Measurements from ENCODE around the gene DYDC1.
A peak's percentile ranks its signal among the peaks of the same experiment; 100 is the strongest.

Gene DYDC1

DNA sequence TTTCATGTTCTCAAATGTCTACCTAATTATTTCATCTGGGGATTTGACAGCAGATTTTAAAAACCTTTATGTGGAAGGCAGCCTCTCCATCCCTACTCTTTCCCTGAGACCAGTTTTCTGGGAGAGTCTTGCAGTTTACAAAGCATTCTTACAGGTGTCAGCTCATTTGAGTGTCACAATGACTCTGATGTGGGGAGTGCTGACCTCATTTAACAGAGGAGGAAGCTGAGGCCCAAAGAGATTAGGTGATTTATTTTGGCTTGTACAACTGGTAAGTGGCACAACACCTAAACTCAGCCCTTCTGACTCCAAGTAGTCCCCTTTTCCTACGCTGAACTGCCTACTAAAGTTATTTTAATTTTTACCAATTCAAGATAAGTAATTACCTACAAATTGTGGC, 33.8 kb downstream of the DYDC1 start:
- no peak overlapping the region for H3K14ac ChIP-seq (ENCODE audit: low read length)
- no peak for DNase-seq (ENCODE audit: low spot score)
- no peak overlapping the region for H3K4me3 ChIP-seq (ENCODE audit: low read length in 2 of 2)
- H3K9ac ChIP-seq (ENCODE audit: low read depth, low read length, poor library complexity), result no peak overlapping the region
- no CpG with 5 or more reads among the region's 1 CpG for whole genome bisulfite sequencing, 2 donors (ENCODE audit: extremely low coverage in 2 of 2, insufficient read length in 2 of 2, insufficient replicate concordance in 1 of 2)
- H4K91ac ChIP-seq (ENCODE audit: low read depth, low read length, poor library complexity), result no peak overlapping the region
- H2AK5ac ChIP-seq (ENCODE audit: low read depth, low read length), result no peak overlapping the region
- peak overlapping the region; percentile 25 for H3K27ac ChIP-seq (replicated peaks; ENCODE audit: low read length)
- H3K4ac ChIP-seq (ENCODE audit: low read length), result no peak overlapping the region
- no peak overlapping the region for H3K18ac ChIP-seq (ENCODE audit: low read length)
- H3K79me1 ChIP-seq (ENCODE audit: low read depth, low read length), result no peaks in the 10 kb centered on the region
- H3K4me1 ChIP-seq (ENCODE audit: control insufficient read depth in 2 of 2, insufficient read depth in 1 of 2, low read depth in 1 of 2, low read length in 2 of 2), result peaks cover 2 to 7% of the 10 kb centered on the region in 2 donors
- no peak overlapping the region for H2AFZ ChIP-seq (ENCODE audit: low read length)
- no peaks in the 10 kb centered on the region for H3K36me3 ChIP-seq (replicated peaks in 1 of 2; ENCODE audit: control insufficient read depth in 2 of 2, insufficient read depth in 2 of 2, low read length in 2 of 2)
- no peaks in the 10 kb centered on the region for H3K9me3 ChIP-seq (replicated peaks in 1 of 2; ENCODE audit: control insufficient read depth in 2 of 2, insufficient read depth in 1 of 2, low read depth in 1 of 2, low read length in 2 of 2)
- no peak overlapping the region for H2BK5ac ChIP-seq (ENCODE audit: low read length)
- peaks cover 0 to 3% (median 0%) of the 10 kb centered on the region in 3 experiments for H3K27me3 ChIP-seq (ENCODE audit: control insufficient read depth in 3 of 3, insufficient read depth in 3 of 3, low read depth in 1 of 3, low read length in 3 of 3)
- no peak overlapping the region for H2BK15ac ChIP-seq (ENCODE audit: low read length)
- no peak overlapping the region for H2BK12ac ChIP-seq (ENCODE audit: low read length)
- no peak overlapping the region for H3K4me2 ChIP-seq (ENCODE audit: insufficient read depth, low read length, poor library complexity, severe bottlenecking)
- H4K8ac ChIP-seq (ENCODE audit: low read depth, low read length), result no peak overlapping the region
- no peak overlapping the region for H3K23ac ChIP-seq (ENCODE audit: low read depth, low read length, poor library complexity)
- H2BK120ac ChIP-seq (ENCODE audit: low read depth, low read length), result no peak overlapping the region

GRCh38 chr10:80322158-80322557, 34.4 kb downstream of the DYDC1 start:
- H3K9me3 ChIP-seq (replicated peaks in 1 of 2; ENCODE audit: control insufficient read depth in 2 of 2, insufficient read depth in 1 of 2, low read depth in 1 of 2, low read length in 2 of 2), result no peaks in the 10 kb centered on the region
- no peak overlapping the region for H2AK5ac ChIP-seq (ENCODE audit: low read depth, low read length)
- peaks cover 0 to 3% (median 0%) of the 10 kb centered on the region in 3 experiments for H3K27me3 ChIP-seq (ENCODE audit: control insufficient read depth in 3 of 3, insufficient read depth in 3 of 3, low read depth in 1 of 3, low read length in 3 of 3)
- no peak overlapping the region for H3K14ac ChIP-seq (ENCODE audit: low read length)
- no peak overlapping the region for H3K9ac ChIP-seq (ENCODE audit: low read depth, low read length, poor library complexity)
- peaks cover 2 to 7% of the 10 kb centered on the region in 2 donors for H3K4me1 ChIP-seq (ENCODE audit: control insufficient read depth in 2 of 2, insufficient read depth in 1 of 2, low read depth in 1 of 2, low read length in 2 of 2)
- no peak overlapping the region for H4K91ac ChIP-seq (ENCODE audit: low read depth, low read length, poor library complexity)
- H3K36me3 ChIP-seq (replicated peaks in 1 of 2; ENCODE audit: control insufficient read depth in 2 of 2, insufficient read depth in 2 of 2, low read length in 2 of 2), result no peaks in the 10 kb centered on the region
- no CpG with 5 or more reads among the region's 2 CpGs for WGBS, 2 donors (ENCODE audit: extremely low coverage in 2 of 2, insufficient read length in 2 of 2, insufficient replicate concordance in 1 of 2)
- no peak overlapping the region for H3K27ac ChIP-seq (replicated peaks; ENCODE audit: low read length)
- no peak overlapping the region for H3K23ac ChIP-seq (ENCODE audit: low read depth, low read length, poor library complexity)
- no peak overlapping the region for H3K4me2 ChIP-seq (ENCODE audit: insufficient read depth, low read length, poor library complexity, severe bottlenecking)
- no peak overlapping the region for H2AFZ ChIP-seq (ENCODE audit: low read length)
- DNase-seq (ENCODE audit: low spot score), result no peak
- H2BK12ac ChIP-seq (ENCODE audit: low read length), result no peak overlapping the region
- H4K8ac ChIP-seq (ENCODE audit: low read depth, low read length), result no peak overlapping the region
- H3K4ac ChIP-seq (ENCODE audit: low read length), result no peak overlapping the region
- H3K79me1 ChIP-seq (ENCODE audit: low read depth, low read length), result no peaks in the 10 kb centered on the region
- H3K18ac ChIP-seq (ENCODE audit: low read length), result no peak overlapping the region
- no peak overlapping the region for H3K4me3 ChIP-seq (ENCODE audit: low read length in 2 of 2)
- no peak overlapping the region for H2BK120ac ChIP-seq (ENCODE audit: low read depth, low read length)
- H2BK5ac ChIP-seq (ENCODE audit: low read length), result no peak overlapping the region
- no peak overlapping the region for H2BK15ac ChIP-seq (ENCODE audit: low read length)

DNA sequence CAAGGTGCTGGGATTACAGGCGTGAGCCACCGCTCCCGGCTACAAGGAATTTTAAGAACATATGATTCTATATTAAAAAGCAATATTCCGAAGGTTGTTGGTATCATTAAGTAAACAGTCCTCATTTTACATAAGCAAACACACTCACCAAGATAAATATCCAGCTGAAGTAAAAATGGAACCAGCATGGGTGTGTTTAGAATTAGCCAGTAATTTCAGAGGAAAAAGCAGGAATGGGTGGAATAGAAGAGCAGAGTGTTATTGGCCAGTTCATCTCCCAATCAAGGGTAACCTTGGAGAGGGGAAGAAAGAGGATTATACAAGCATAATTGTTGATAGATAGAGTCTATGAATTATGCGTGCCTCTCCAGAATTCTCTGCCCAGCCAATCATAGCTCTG, 35.4 kb downstream of the DYDC1 start:
- no peak overlapping the region for H3K4me3 ChIP-seq (ENCODE audit: low read length in 2 of 2)
- DNase-seq (ENCODE audit: low spot score), result no peak
- no peaks in the 10 kb centered on the region for H3K36me3 ChIP-seq (replicated peaks in 1 of 2; ENCODE audit: control insufficient read depth in 2 of 2, insufficient read depth in 2 of 2, low read length in 2 of 2)
- no peak overlapping the region for H4K8ac ChIP-seq (ENCODE audit: low read depth, low read length)
- no peak overlapping the region for H2BK120ac ChIP-seq (ENCODE audit: low read depth, low read length)
- H3K9me3 ChIP-seq (replicated peaks in 1 of 2; ENCODE audit: control insufficient read depth in 2 of 2, insufficient read depth in 1 of 2, low read depth in 1 of 2, low read length in 2 of 2), result no peaks in the 10 kb centered on the region
- no CpG with 5 or more reads among the region's 5 CpGs for WGBS, 2 donors (ENCODE audit: extremely low coverage in 2 of 2, insufficient read length in 2 of 2, insufficient replicate concordance in 1 of 2)
- H3K4ac ChIP-seq (ENCODE audit: low read length), result no peak overlapping the region
- no peak overlapping the region for H4K91ac ChIP-seq (ENCODE audit: low read depth, low read length, poor library complexity)
- no peak overlapping the region for H2BK12ac ChIP-seq (ENCODE audit: low read length)
- H2AFZ ChIP-seq (ENCODE audit: low read length), result no peak overlapping the region
- H2AK5ac ChIP-seq (ENCODE audit: low read depth, low read length), result no peak overlapping the region
- H3K79me1 ChIP-seq (ENCODE audit: low read depth, low read length), result no peaks in the 10 kb centered on the region
- H2BK15ac ChIP-seq (ENCODE audit: low read length), result no peak overlapping the region
- no peak overlapping the region for H3K9ac ChIP-seq (ENCODE audit: low read depth, low read length, poor library complexity)
- H3K4me1 ChIP-seq (ENCODE audit: control insufficient read depth in 2 of 2, insufficient read depth in 1 of 2, low read depth in 1 of 2, low read length in 2 of 2), result peaks cover 2 to 7% of the 10 kb centered on the region in 2 donors
- H3K27ac ChIP-seq (replicated peaks; ENCODE audit: low read length), result no peak overlapping the region
- no peak overlapping the region for H3K18ac ChIP-seq (ENCODE audit: low read length)
- no peak overlapping the region for H3K14ac ChIP-seq (ENCODE audit: low read length)
- H2BK5ac ChIP-seq (ENCODE audit: low read length), result no peak overlapping the region
- H3K23ac ChIP-seq (ENCODE audit: low read depth, low read length, poor library complexity), result no peak overlapping the region
- peaks cover 0 to 3% (median 0%) of the 10 kb centered on the region in 3 experiments for H3K27me3 ChIP-seq (ENCODE audit: control insufficient read depth in 3 of 3, insufficient read depth in 3 of 3, low read depth in 1 of 3, low read length in 3 of 3)
- H3K4me2 ChIP-seq (ENCODE audit: insufficient read depth, low read length, poor library complexity, severe bottlenecking), result no peak overlapping the region

DNA sequence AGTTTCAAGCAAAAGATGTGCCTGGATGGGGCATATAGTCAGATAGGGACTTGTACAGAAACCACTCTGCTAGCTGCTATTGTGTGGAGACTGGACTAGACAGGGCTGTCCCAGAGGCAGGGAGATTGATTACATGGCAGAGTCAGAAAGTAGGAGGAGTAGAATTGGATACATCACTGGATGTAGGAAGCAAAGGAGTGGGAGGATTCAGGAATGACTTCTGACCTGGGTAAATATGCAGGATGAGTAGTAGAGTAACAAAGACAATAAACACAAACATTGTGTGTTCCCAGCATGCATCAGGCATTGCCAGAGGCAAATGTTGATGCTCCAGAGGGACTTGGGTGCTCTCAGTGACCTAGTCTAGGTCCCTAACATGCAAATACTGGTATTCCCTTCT, 36.2 kb downstream of the DYDC1 start:
- H2BK5ac ChIP-seq (ENCODE audit: low read length), result no peak overlapping the region
- no peak overlapping the region for H3K27ac ChIP-seq (replicated peaks; ENCODE audit: low read length)
- no peak overlapping the region for H4K91ac ChIP-seq (ENCODE audit: low read depth, low read length, poor library complexity)
- no peak overlapping the region for H2AK5ac ChIP-seq (ENCODE audit: low read depth, low read length)
- no peak for DNase-seq (ENCODE audit: low spot score)
- no peak overlapping the region for H3K4me3 ChIP-seq (ENCODE audit: low read length in 2 of 2)
- no peak overlapping the region for H2BK15ac ChIP-seq (ENCODE audit: low read length)
- no peak overlapping the region for H3K4ac ChIP-seq (ENCODE audit: low read length)
- H3K18ac ChIP-seq (ENCODE audit: low read length), result no peak overlapping the region
- H3K79me1 ChIP-seq (ENCODE audit: low read depth, low read length), result no peaks in the 10 kb centered on the region
- no peak overlapping the region for H2AFZ ChIP-seq (ENCODE audit: low read length)
- no peak overlapping the region for H3K4me2 ChIP-seq (ENCODE audit: insufficient read depth, low read length, poor library complexity, severe bottlenecking)
- no peak overlapping the region for H2BK12ac ChIP-seq (ENCODE audit: low read length)
- H3K9me3 ChIP-seq (replicated peaks in 1 of 2; ENCODE audit: control insufficient read depth in 2 of 2, insufficient read depth in 1 of 2, low read depth in 1 of 2, low read length in 2 of 2), result no peaks in the 10 kb centered on the region
- peaks cover 2 to 7% of the 10 kb centered on the region in 2 donors for H3K4me1 ChIP-seq (ENCODE audit: control insufficient read depth in 2 of 2, insufficient read depth in 1 of 2, low read depth in 1 of 2, low read length in 2 of 2)
- H3K23ac ChIP-seq (ENCODE audit: low read depth, low read length, poor library complexity), result no peak overlapping the region
- H2BK120ac ChIP-seq (ENCODE audit: low read depth, low read length), result no peak overlapping the region
- H3K36me3 ChIP-seq (replicated peaks in 1 of 2; ENCODE audit: control insufficient read depth in 2 of 2, insufficient read depth in 2 of 2, low read length in 2 of 2), result no peaks in the 10 kb centered on the region
- H4K8ac ChIP-seq (ENCODE audit: low read depth, low read length), result peak overlapping the region; percentile 19
- peaks cover 0 to 3% (median 0%) of the 10 kb centered on the region in 3 experiments for H3K27me3 ChIP-seq (ENCODE audit: control insufficient read depth in 3 of 3, insufficient read depth in 3 of 3, low read depth in 1 of 3, low read length in 3 of 3)
- no peak overlapping the region for H3K9ac ChIP-seq (ENCODE audit: low read depth, low read length, poor library complexity)
- H3K14ac ChIP-seq (ENCODE audit: low read length), result no peak overlapping the region

All from neuronal stem cell (in vitro differentiated cells).